DND-41 (cell line): Measurements from ENCODE around the gene MAPK10.

Experiments used
- ATAC-seq: fragments of 200-7000 bp; cut with Tn5 transposase; 3 replicates; pipeline ENCODE4 v1.9.1; 2021; ENCODE audit warnings: low read depth; ENCODE audit not compliant: insufficient read depth
- DNase-seq: peaks from one replicate; pipeline ENCODE4 v3.0.0-alpha.2; 2020
- H2AFZ ChIP-seq: 2 replicates; pipeline ENCODE4 v1.6.0; 2012; ENCODE audit warnings: low read depth, low read length
- H3K27ac ChIP-seq: 2 replicates; pipeline ENCODE4 v1.5.1; 2012; ENCODE audit warnings: low read length, inconsistent platforms
- H3K27me3 ChIP-seq: fragments of 200-600 bp; sonication (generic); 2 replicates; pipeline ENCODE4 v1.6.0; 2012; ENCODE audit warnings: low read length, mild to moderate bottlenecking, inconsistent platforms; ENCODE audit not compliant: insufficient read depth, poor library complexity
- H3K36me3 ChIP-seq: 2 replicates; pipeline ENCODE4 v1.5.1; 2012; ENCODE audit warnings: low read length, inconsistent platforms; ENCODE audit not compliant: insufficient read depth
- H3K4me1 ChIP-seq: 2 replicates; pipeline ENCODE4 v1.5.1; 2012; ENCODE audit warnings: mild to moderate bottlenecking, low read length; ENCODE audit not compliant: insufficient read depth
- H3K4me2 ChIP-seq: 2 replicates; pipeline ENCODE4 v1.6.0; 2012; ENCODE audit warnings: mild to moderate bottlenecking, moderate library complexity, low read length, inconsistent platforms; ENCODE audit not compliant: insufficient read depth
- H3K4me3 ChIP-seq, 2 experiments: fragments of 200-600 bp in 1 of 2; shearing (Covaris generic) in 1 of 2; 2 replicates each; pipeline ENCODE4 v1.5.1; 2012 to 2016; ENCODE audit warnings: inconsistent platforms in 2 of 2, low read length in 2 of 2, mild to moderate bottlenecking in 2 of 2, low read depth in 1 of 2, moderate library complexity in 1 of 2
- H3K79me2 ChIP-seq: 2 replicates; pipeline ENCODE4 v1.6.0; 2012; ENCODE audit warnings: low read length, inconsistent platforms; ENCODE audit not compliant: insufficient read depth
- H3K9ac ChIP-seq: 2 replicates; pipeline ENCODE4 v1.6.0; 2012; ENCODE audit warnings: low read depth, mild to moderate bottlenecking, inconsistent platforms, low read length, moderate library complexity
- H3K9me3 ChIP-seq: 2 replicates; pipeline ENCODE4 v1.5.1; 2012; ENCODE audit warnings: low read length, moderate library complexity, mild to moderate bottlenecking, inconsistent platforms; ENCODE audit not compliant: insufficient read depth, severe bottlenecking
- H4K20me1 ChIP-seq: 2 replicates; pipeline ENCODE4 v1.6.0; 2012; ENCODE audit warnings: low read length; ENCODE audit not compliant: insufficient read depth
- CTCF ChIP-seq: IDR thresholded peaks from 2 replicates; pipeline ENCODE4 v1.5.1; 2012; ENCODE audit warnings: borderline replicate concordance, low read length, moderate library complexity, mild to moderate bottlenecking; ENCODE audit not compliant: poor library complexity, severe bottlenecking; ENCODE audit errors: extremely low read depth
- EZH2 ChIP-seq: IDR thresholded peaks from 3 replicates; pipeline ENCODE4 v1.6.1; 2012; ENCODE audit warnings: borderline replicate concordance, low read depth, mild to moderate bottlenecking, moderate library complexity, low read length, inconsistent platforms; ENCODE audit not compliant: severe bottlenecking

MAPK10 gene

GRCh38 chr4:86184901-86185285 lies 175.0 kb downstream of the MAPK10 start:
- DNase-seq (no peak), ATAC-seq (no peak)
- H3K36me3 ChIP-seq: no peaks in the 10 kb centered on the region
- H3K4me2 ChIP-seq: no peak overlapping the region
- no peaks in the 10 kb centered on the region for H3K27me3 ChIP-seq
- no peaks in the 10 kb centered on the region for H3K79me2 ChIP-seq
- TF ChIP-seq CTCF (no peak), EZH2 (no peak)
- no peak overlapping the region for H3K4me3 ChIP-seq
- no peaks in the 10 kb centered on the region for H3K4me1 ChIP-seq
- H3K9me3 ChIP-seq: no peaks in the 10 kb centered on the region
- no peaks in the 10 kb centered on the region for H4K20me1 ChIP-seq
- H3K9ac ChIP-seq: no peak overlapping the region
- H2AFZ ChIP-seq: no peak overlapping the region
- H3K27ac ChIP-seq: no peak overlapping the region

GRCh38 chr4:86184216-86184900 lies 175.5 kb downstream of the MAPK10 start:
- no peak for ATAC-seq
- Histone ChIP-seq H3K4me1 (no peaks in the 10 kb centered on the region), H4K20me1 (no peaks in the 10 kb centered on the region), H3K36me3 (no peaks in the 10 kb centered on the region), H3K9ac (no peak overlapping the region), H3K4me3 (no peak overlapping the region), H2AFZ (no peak overlapping the region), H3K4me2 (no peak overlapping the region), H3K27me3 (no peaks in the 10 kb centered on the region), H3K27ac (no peak overlapping the region), H3K79me2 (no peaks in the 10 kb centered on the region), H3K9me3 (no peaks in the 10 kb centered on the region)
- TF ChIP-seq EZH2 (no peak), CTCF (no peak)
- DNase-seq: no peak

- Histone ChIP-seq H2AFZ (no peak overlapping the region), H3K4me1 (no peaks in the 10 kb centered on the region), H3K27ac (no peak overlapping the region), H3K4me3 (no peak overlapping the region), H3K36me3 (no peaks in the 10 kb centered on the region), H3K79me2 (no peaks in the 10 kb centered on the region), H3K9ac (no peak overlapping the region), H3K9me3 (no peaks in the 10 kb centered on the region), H4K20me1 (no peaks in the 10 kb centered on the region), H3K27me3 (no peaks in the 10 kb centered on the region), H3K4me2 (no peak overlapping the region)
- no peak for ATAC-seq
- TF ChIP-seq EZH2 (no peak), CTCF (no peak)
- DNase-seq: no peak
These were observed 178.3 kb downstream of the MAPK10 start for GRCh38 chr4:86181585-86181984.
